OCI-LY7 (cell line): ENCODE measurements around the gene PLCB2. TPM values are rescaled to one million over a fixed set of nuclear protein-coding genes. Genes with fewer than 3 reads are reported as not detected.

ENCODE experiments used
- BruUV-seq: library from RNA; stranded (reverse); fragments of 400-500 nt; replicated peaks from 2 replicates; lab custom pipeline; 2021; lab: Mats Ljungman, UMichigan
- CTCF ChIA-PET: fragments of 300-600 bp; sonication (Branson Sonifier 250); formaldehyde crosslinking; loops from one replicate; lab custom pipeline; 2022; ENCODE audit warnings: antibody characterized with exemption; ENCODE audit not compliant: unreplicated experiment; lab: Charles Lee
- POLR2A ChIA-PET: fragments of 300-600 bp; sonication (Branson Sonifier 250); formaldehyde crosslinking; loops from one replicate; lab custom pipeline; 2022; ENCODE audit warnings: antibody characterized with exemption; lab: Charles Lee
- DNase-seq: peaks from one replicate; pipeline ENCODE4 v3.0.0-alpha.2; 2015; ENCODE audit warnings: low spot score
- H2AFZ ChIP-seq: fragments of 200-600 bp; sonication (generic), shearing (Covaris generic); 2 replicates; pipeline ENCODE4 v1.6.1; 2014; ENCODE audit warnings: mild to moderate bottlenecking, antibody characterized with exemption, low read length, moderate library complexity
- H3K27ac ChIP-seq: fragments of 200-600 bp; sonication (generic); 2 replicates; pipeline ENCODE4 v1.5.1; 2014; ENCODE audit warnings: mixed run types, low read depth, mild to moderate bottlenecking, moderate library complexity, low read length, inconsistent platforms; ENCODE audit not compliant: poor library complexity, severe bottlenecking
- H3K36me3 ChIP-seq: fragments of 200-600 bp; sonication (generic); 2 replicates; pipeline ENCODE4 v1.6.1; 2014; ENCODE audit warnings: mild to moderate bottlenecking, antibody characterized with exemption, low read length, moderate library complexity, mixed read lengths; ENCODE audit not compliant: insufficient read depth
- H3K4me1 ChIP-seq: fragments of 200-600 bp; sonication (generic); 2 replicates; pipeline ENCODE4 v1.5.1; 2014; ENCODE audit warnings: mild to moderate bottlenecking, low read length; ENCODE audit not compliant: insufficient read depth, poor library complexity, severe bottlenecking
- H3K4me2 ChIP-seq: fragments of 200-600 bp; sonication (generic); 2 replicates; pipeline ENCODE4 v1.6.1; 2014; ENCODE audit warnings: mild to moderate bottlenecking, low read length
- H3K4me3 ChIP-seq: fragments of 200-600 bp; sonication (generic); 2 replicates; pipeline ENCODE4 v1.5.1; 2014; ENCODE audit warnings: mild to moderate bottlenecking, low read depth, low read length; ENCODE audit not compliant: poor library complexity, severe bottlenecking
- H3K79me2 ChIP-seq: fragments of 200-600 bp; sonication (generic); 2 replicates; pipeline ENCODE4 v1.6.1; 2016; ENCODE audit warnings: low read depth, mild to moderate bottlenecking, low read length, moderate library complexity, mixed read lengths; ENCODE audit not compliant: insufficient read depth
- H3K9me2 ChIP-seq: fragments of 200-600 bp; sonication (generic); 2 replicates; pipeline ENCODE4 v1.6.1; 2016; ENCODE audit warnings: mild to moderate bottlenecking, low read length, mixed read lengths; ENCODE audit not compliant: insufficient read depth
- H3K9me3 ChIP-seq: fragments of 200-600 bp; sonication (generic); 2 replicates; pipeline ENCODE4 v1.6.1; 2014; ENCODE audit warnings: mild to moderate bottlenecking, mixed run types, low read length, mixed read lengths
- H4K20me1 ChIP-seq: fragments of 200-600 bp; sonication (generic); 2 replicates; pipeline ENCODE4 v1.6.1; 2014; ENCODE audit warnings: mild to moderate bottlenecking, antibody characterized with exemption, low read length, moderate library complexity, mixed read lengths; ENCODE audit not compliant: insufficient read depth
- CTCF ChIP-seq: fragments of 200-600 bp; sonication (generic); conservative IDR thresholded peaks from 2 replicates; pipeline ENCODE4 v1.5.1; 2014; ENCODE audit warnings: mild to moderate bottlenecking, antibody characterized with exemption, low read length, moderate library complexity, mixed read lengths
- EZH2phosphoT487 ChIP-seq: fragments of 200-600 bp; sonication (generic); IDR thresholded peaks from 2 replicates; pipeline ENCODE4 v1.6.1; 2018; ENCODE audit warnings: low read depth, borderline replicate concordance, mild to moderate bottlenecking, mixed run types, antibody characterized with exemption, low read length, moderate library complexity, mixed read lengths
- intact Hi-C: fragments of 100-400 bp; cut with micrococcal nuclease; formaldehyde crosslinking; loops from one replicate; pipeline ENCODE4 v1.10.0; 2022; ENCODE audit not compliant: unreplicated experiment
- total RNA-seq, 2 experiments: library from RNA; depleted of rRNA in 1 of 2; stranded (reverse); fragments of >200 nt in 1 of 2; shearing (Covaris generic) in 1 of 2; gene quantifications; 2 replicates each; pipeline ENCODE4 v1.2.3, GENCODE V29; 2014 to 2022

The PLCB2 gene
- total RNA-seq, 2 experiments from 2014 or later = 9.6 TPM; not detected in 1

GRCh38 chr15:40282147-40282868, 25.4 kb downstream of the PLCB2 start:
- intact Hi-C loops = no loop called here
- TF ChIP-seq CTCF = peak; percentile 58
- no peak for TF ChIP-seq EZH2phosphoT487
- POLR2A ChIA-PET = no interaction called here

GRCh38 chr15:40281801-40282146, 26.0 kb downstream of the PLCB2 start:
- CTCF ChIA-PET = no interaction called here
- no peak overlapping the region for H2AFZ ChIP-seq
- no peak overlapping the region for H3K4me2 ChIP-seq
- H3K36me3 ChIP-seq = no peaks in the 10 kb centered on the region
- no peaks in the 10 kb centered on the region for H3K79me2 ChIP-seq
- BruUV-seq = no TSS peak
- intact Hi-C loops = no loop called here
- H4K20me1 ChIP-seq = no peaks in the 10 kb centered on the region
- H3K4me3 ChIP-seq = no peak overlapping the region
- peaks cover 13% of the 10 kb centered on the region for H3K4me1 ChIP-seq
- POLR2A ChIA-PET = no interaction called here
- no peaks in the 10 kb centered on the region for H3K9me3 ChIP-seq
- no peak overlapping the region for H3K27ac ChIP-seq
- no peaks in the 10 kb centered on the region for H3K9me2 ChIP-seq
- no peak for TF ChIP-seq EZH2phosphoT487
- no peak for TF ChIP-seq CTCF
- DNase-seq = no peak

More at GRCh38 chr15:40282147-40282868, 25.4 kb downstream of the PLCB2 start:
- H3K4me1 ChIP-seq = peaks cover 9% of the 10 kb centered on the region
- CTCF ChIA-PET = no interaction called here
- no peaks in the 10 kb centered on the region for H3K9me2 ChIP-seq
- no peak overlapping the region for H2AFZ ChIP-seq
- H3K4me3 ChIP-seq = no peak overlapping the region
- no peaks in the 10 kb centered on the region for H3K9me3 ChIP-seq
- DNase-seq = no peak
- no peak overlapping the region for H3K27ac ChIP-seq
- H4K20me1 ChIP-seq = no peaks in the 10 kb centered on the region
- peak overlapping the region; percentile 19; the same call in 1 of the 2 replicates for H3K4me2 ChIP-seq
- H3K79me2 ChIP-seq = no peaks in the 10 kb centered on the region
- BruUV-seq = no TSS peak
- no peaks in the 10 kb centered on the region for H3K36me3 ChIP-seq

- H3K79me2 ChIP-seq = no peaks in the 10 kb centered on the region
- peaks cover 13% of the 10 kb centered on the region for H3K4me1 ChIP-seq
- ChIA-PET POLR2A (no interaction called here), CTCF (no interaction called here)
- no peak overlapping the region for H3K4me3 ChIP-seq
- DNase-seq = no peak
- no peaks in the 10 kb centered on the region for H3K9me3 ChIP-seq
- no peaks in the 10 kb centered on the region for H3K36me3 ChIP-seq
- no peaks in the 10 kb centered on the region for H3K9me2 ChIP-seq
- intact Hi-C loops = no loop called here
- no peak for TF ChIP-seq EZH2phosphoT487
- H2AFZ ChIP-seq = no peak overlapping the region
- no peak overlapping the region for H3K27ac ChIP-seq
- no peaks in the 10 kb centered on the region for H4K20me1 ChIP-seq
- no TSS peak for BruUV-seq
- no peak overlapping the region for H3K4me2 ChIP-seq
These were observed 26.5 kb downstream of the PLCB2 start for GRCh38 chr15:40281057-40281800.
